ENCODE data around the gene AOPEP. TPM values are rescaled to one million over a fixed set of nuclear protein-coding genes. Genes with fewer than 3 reads are reported as not detected.
"Not testable (repeated sequence)": the region's sequence is repeated elsewhere in the genome, so short reads cannot be mapped to it uniquely, and the experiment has no call there.

The AOPEP gene
- total RNA-seq, 6 donors from 2014 or later: 55.4 to 410 (median 111) TPM

GRCh38 chr9:94960964-94961363 is 234.5 kb downstream of the AOPEP start:
- 86 to 97% methylated on average over 4 to 5 of the region's 5 CpGs for WGBS, 2 donors

GRCh38 chr9:94961870-94962269 is 235.4 kb downstream of the AOPEP start:
- DNase-seq (no peak), ATAC-seq (ENCODE audit: low FRiP score in 2 of 2) (no peak)
- WGBS, 2 donors: 81 to 88% methylated on average over 2 of the region's 2 CpGs
- no peaks in the 10 kb centered on the region for H3K27me3 ChIP-seq
- no peak overlapping the region for H3K4me3 ChIP-seq
- no peaks in the 10 kb centered on the region for H3K4me1 ChIP-seq
- H3K36me3 ChIP-seq: no peaks in the 10 kb centered on the region
- H3K9me3 ChIP-seq: no peaks in the 10 kb centered on the region
- TF ChIP-seq EP300 (IDR thresholded peaks at IDR 0.05): no peak
- TF ChIP-seq POLR2A (IDR thresholded peaks at IDR 0.05): no peak
- no peak for TF ChIP-seq CTCF (IDR thresholded peaks at IDR 0.05)
- no peak overlapping the region for H3K27ac ChIP-seq

More at GRCh38 chr9:94960964-94961363, 234.5 kb downstream of the AOPEP start:
- no peak for TF ChIP-seq CTCF (IDR thresholded peaks at IDR 0.05)
- TF ChIP-seq POLR2AphosphoS5 (IDR thresholded peaks at IDR 0.05): no peak
- no peak for TF ChIP-seq POLR2A (IDR thresholded peaks at IDR 0.05)
- TF ChIP-seq EP300 (IDR thresholded peaks at IDR 0.05): no peak
- H3K27me3 ChIP-seq: no peaks in the 10 kb centered on the region
- no peak overlapping the region for H3K4me3 ChIP-seq
- no peaks in the 10 kb centered on the region for H3K36me3 ChIP-seq
- no peaks in the 10 kb centered on the region for H3K4me1 ChIP-seq
- DNase-seq (no peak), ATAC-seq (ENCODE audit: low FRiP score in 2 of 2) (no peak)
- H3K9me3 ChIP-seq: no peaks in the 10 kb centered on the region
- H3K27ac ChIP-seq: no peak overlapping the region

- 88% methylated on average over 4 to 5 of the region's 5 CpGs for WGBS, 2 donors
- H3K27ac ChIP-seq; H3K9me3 ChIP-seq; H3K27me3 ChIP-seq; H3K4me1 ChIP-seq; ATAC-seq (ENCODE audit: low FRiP score in 2 of 2); H3K4me3 ChIP-seq; H3K36me3 ChIP-seq; DNase-seq: not testable (repeated sequence)
Measured at GRCh38 chr9:94965631-94966030, 239.1 kb downstream of the AOPEP start.

GRCh38 chr9:94966046-94966445 is 239.5 kb downstream of the AOPEP start:
- H3K36me3 ChIP-seq; H3K9me3 ChIP-seq; H3K27me3 ChIP-seq; H3K27ac ChIP-seq; H3K4me3 ChIP-seq; DNase-seq; H3K4me1 ChIP-seq; ATAC-seq (ENCODE audit: low FRiP score in 2 of 2): not testable (repeated sequence)
- whole genome bisulfite sequencing, 2 donors: 94 to 98% methylated on average over 3 of the region's 3 CpGs

- Histone ChIP-seq H3K4me3 (no peak overlapping the region), H3K27ac (no peak overlapping the region), H3K9me3 (no peaks in the 10 kb centered on the region), H3K27me3 (no peaks in the 10 kb centered on the region), H3K4me1 (peaks cover 0 to 5% (median 2%) of the 10 kb centered on the region in 4 donors), H3K36me3 (no peaks in the 10 kb centered on the region)
- no peak for ATAC-seq (ENCODE audit: low FRiP score in 2 of 2)
- no peak for DNase-seq
- 78 to 81% methylated on average over 1 of the region's 1 CpG for WGBS, 2 donors
- TF ChIP-seq EP300 (IDR thresholded peaks at IDR 0.05) (no peak), CTCF (IDR thresholded peaks at IDR 0.05) (no peak)
Measured at GRCh38 chr9:94967482-94967881, 241.0 kb downstream of the AOPEP start.

- peaks cover 0 to 6% (median 5%) of the 10 kb centered on the region in 4 donors for H3K4me1 ChIP-seq
- TF ChIP-seq POLR2AphosphoS5 (IDR thresholded peaks at IDR 0.05): no peak
- no peak for TF ChIP-seq CTCF (IDR thresholded peaks at IDR 0.05)
- no peak for TF ChIP-seq POLR2A (IDR thresholded peaks at IDR 0.05)
- TF ChIP-seq EP300 (IDR thresholded peaks at IDR 0.05): no peak
- peak in 1 of 2 donors; percentile 34 for ATAC-seq (ENCODE audit: low FRiP score in 2 of 2)
- WGBS, 2 donors: 96 to 97% methylated on average over 13 of the region's 13 CpGs
- DNase-seq: no peak
- no peaks in the 10 kb centered on the region for H3K27me3 ChIP-seq
- H3K36me3 ChIP-seq: no peaks in the 10 kb centered on the region
- H3K4me3 ChIP-seq: no peak overlapping the region
- H3K9me3 ChIP-seq: no peaks in the 10 kb centered on the region
- H3K27ac ChIP-seq: no peak overlapping the region
Measured at GRCh38 chr9:94971378-94972131, 245.1 kb downstream of the AOPEP start.

Measured in upper lobe of left lung (tissue), 6 donors.